WERI-Rb-1 (cell line): ENCODE results near the gene ROR1.
A peak's percentile ranks its signal among the peaks of the same experiment; 100 is the strongest.

Experiments used
- DNase-seq: peaks from one replicate; pipeline ENCODE4 v3.0.0-alpha.2; 2020
- H3K27ac ChIP-seq: fragments of 250-450 bp; sonication (Bioruptor Pico); 2 replicates; pipeline ENCODE4 v1.5.1; 2020; ENCODE audit warnings: mild to moderate bottlenecking, moderate library complexity
- H3K27me3 ChIP-seq: fragments of 250-450 bp; sonication (Bioruptor Pico); 2 replicates; pipeline ENCODE4 v1.5.1; 2021; ENCODE audit warnings: mild to moderate bottlenecking, low read depth, moderate library complexity; ENCODE audit not compliant: insufficient read depth, severe bottlenecking
- H3K36me3 ChIP-seq: fragments of 250-450 bp; sonication (Bioruptor Pico); 2 replicates; pipeline ENCODE4 v1.5.1; 2020; ENCODE audit warnings: mild to moderate bottlenecking, moderate library complexity
- H3K4me3 ChIP-seq: 2 replicates; pipeline ENCODE4 v1.5.1; 2011; ENCODE audit warnings: low read depth, mild to moderate bottlenecking, control low read depth, low read length
- H3K9me3 ChIP-seq: fragments of 250-450 bp; sonication (Bioruptor Pico); 2 replicates; pipeline ENCODE4 v1.5.1; 2021; ENCODE audit warnings: mild to moderate bottlenecking, moderate library complexity; ENCODE audit not compliant: severe bottlenecking
- TF ChIP-seq, protein P1 (sequence below): IDR thresholded peaks from 2 replicates; pipeline ENCODE4 v1.5.1; 2011; ENCODE audit warnings: low read depth, mild to moderate bottlenecking, control low read depth, inconsistent platforms, low read length

The ROR1 gene

GRCh38 chr1:64043288-64043687, 269.5 kb downstream of the ROR1 start:
- H3K9me3 ChIP-seq: no peaks in the 10 kb centered on the region
- TF ChIP-seq, protein P1, sequence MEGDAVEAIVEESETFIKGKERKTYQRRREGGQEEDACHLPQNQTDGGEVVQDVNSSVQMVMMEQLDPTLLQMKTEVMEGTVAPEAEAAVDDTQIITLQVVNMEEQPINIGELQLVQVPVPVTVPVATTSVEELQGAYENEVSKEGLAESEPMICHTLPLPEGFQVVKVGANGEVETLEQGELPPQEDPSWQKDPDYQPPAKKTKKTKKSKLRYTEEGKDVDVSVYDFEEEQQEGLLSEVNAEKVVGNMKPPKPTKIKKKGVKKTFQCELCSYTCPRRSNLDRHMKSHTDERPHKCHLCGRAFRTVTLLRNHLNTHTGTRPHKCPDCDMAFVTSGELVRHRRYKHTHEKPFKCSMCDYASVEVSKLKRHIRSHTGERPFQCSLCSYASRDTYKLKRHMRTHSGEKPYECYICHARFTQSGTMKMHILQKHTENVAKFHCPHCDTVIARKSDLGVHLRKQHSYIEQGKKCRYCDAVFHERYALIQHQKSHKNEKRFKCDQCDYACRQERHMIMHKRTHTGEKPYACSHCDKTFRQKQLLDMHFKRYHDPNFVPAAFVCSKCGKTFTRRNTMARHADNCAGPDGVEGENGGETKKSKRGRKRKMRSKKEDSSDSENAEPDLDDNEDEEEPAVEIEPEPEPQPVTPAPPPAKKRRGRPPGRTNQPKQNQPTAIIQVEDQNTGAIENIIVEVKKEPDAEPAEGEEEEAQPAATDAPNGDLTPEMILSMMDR: no peak
- H3K4me3 ChIP-seq: no peak overlapping the region
- no peak for DNase-seq
- no peaks in the 10 kb centered on the region for H3K27me3 ChIP-seq
- H3K36me3 ChIP-seq: no peaks in the 10 kb centered on the region
- H3K27ac ChIP-seq: no peak overlapping the region

GRCh38 chr1:64043976-64044375, 270.2 kb downstream of the ROR1 start:
- TF ChIP-seq, protein P1: no peak
- Histone ChIP-seq H3K27ac (no peak overlapping the region), H3K4me3 (no peak overlapping the region), H3K36me3 (no peaks in the 10 kb centered on the region), H3K9me3 (no peaks in the 10 kb centered on the region), H3K27me3 (no peaks in the 10 kb centered on the region)
- DNase-seq: no peak

GRCh38 chr1:64046243-64046642, 272.4 kb downstream of the ROR1 start:
- no peak for DNase-seq
- no peaks in the 10 kb centered on the region for H3K36me3 ChIP-seq
- no peaks in the 10 kb centered on the region for H3K9me3 ChIP-seq
- no peaks in the 10 kb centered on the region for H3K27me3 ChIP-seq
- H3K4me3 ChIP-seq: no peak overlapping the region
- no peak overlapping the region for H3K27ac ChIP-seq
- TF ChIP-seq, protein P1: no peak

- H3K27me3 ChIP-seq: no peaks in the 10 kb centered on the region
- no peaks in the 10 kb centered on the region for H3K9me3 ChIP-seq
- TF ChIP-seq, protein P1: no peak
- DNase-seq: peak; percentile 62
- H3K27ac ChIP-seq: no peak overlapping the region
- H3K4me3 ChIP-seq: no peak overlapping the region
- no peaks in the 10 kb centered on the region for H3K36me3 ChIP-seq
Measured at GRCh38 chr1:64046891-64047290, 273.1 kb downstream of the ROR1 start.

- Histone ChIP-seq H3K36me3 (no peaks in the 10 kb centered on the region), H3K9me3 (no peaks in the 10 kb centered on the region)
- TF ChIP-seq, protein P1: no peak
Measured at GRCh38 chr1:64047549-64047996, 273.8 kb downstream of the ROR1 start.

GRCh38 chr1:64049900-64050540, 276.2 kb downstream of the ROR1 start:
- Histone ChIP-seq H3K27ac (no peak overlapping the region), H3K36me3 (no peaks in the 10 kb centered on the region), H3K4me3 (no peak overlapping the region), H3K27me3 (no peaks in the 10 kb centered on the region), H3K9me3 (no peaks in the 10 kb centered on the region)
- TF ChIP-seq, protein P1: no peak
- DNase-seq: no peak

More at GRCh38 chr1:64047549-64047996, 273.8 kb downstream of the ROR1 start:
- Histone ChIP-seq H3K4me3 (no peak overlapping the region), H3K27ac (peak overlapping the region; percentile 13; the same call in 1 of the 2 replicates), H3K27me3 (no peaks in the 10 kb centered on the region)
- DNase-seq: no peak
